ENCODE results near the gene SLC7A9.
"Not testable (repeated sequence)": the region's sequence is repeated elsewhere in the genome, so short reads cannot be mapped to it uniquely, and the experiment has no call there.

The SLC7A9 gene

GRCh38 chr19:32863301-32863700 lies 6.3 kb downstream of the SLC7A9 start:
- no peak for DNase-seq

GRCh38 chr19:32862741-32863140 lies 6.8 kb downstream of the SLC7A9 start:
- DNase-seq, result no peak

- no peak for DNase-seq
Observed at GRCh38 chr19:32862173-32862572, 7.4 kb downstream of the SLC7A9 start.

- no peak for DNase-seq
Observed at GRCh38 chr19:32861596-32861995, 8.0 kb downstream of the SLC7A9 start.

- DNase-seq, result no peak
Observed at GRCh38 chr19:32859591-32859990, 10.0 kb downstream of the SLC7A9 start.

- DNase-seq, result no peak
Observed at GRCh38 chr19:32858559-32858958, 11.0 kb downstream of the SLC7A9 start.

GRCh38 chr19:32858155-32858554 lies 11.4 kb downstream of the SLC7A9 start:
- DNase-seq, result no peak

GRCh38 chr19:32857584-32857983 lies 12.0 kb downstream of the SLC7A9 start:
- no peak for DNase-seq

- DNase-seq, result not testable (repeated sequence)
Observed at GRCh38 chr19:32856818-32857217, 12.7 kb downstream of the SLC7A9 start.

- DNase-seq, result no peak
Observed at GRCh38 chr19:32852216-32852615, 17.4 kb downstream of the SLC7A9 start.

- DNase-seq, result not testable (repeated sequence)
Observed at GRCh38 chr19:32848035-32848434, 21.5 kb downstream of the SLC7A9 start.

GRCh38 chr19:32843716-32844245 lies 25.8 kb downstream of the SLC7A9 start:
- no peak for DNase-seq

GRCh38 chr19:32842061-32842460 lies 27.5 kb downstream of the SLC7A9 start:
- DNase-seq, result no peak

- no peak for DNase-seq
Observed at GRCh38 chr19:32837531-32837930, 32.0 kb downstream of the SLC7A9 start.

GRCh38 chr19:32833388-32833787 lies 36.2 kb downstream of the SLC7A9 start:
- DNase-seq, result not testable (repeated sequence)

GRCh38 chr19:32832825-32833224 lies 36.7 kb downstream of the SLC7A9 start:
- DNase-seq, result not testable (repeated sequence)

GRCh38 chr19:32832094-32832493 lies 37.5 kb downstream of the SLC7A9 start:
- not testable (repeated sequence) for DNase-seq

- DNase-seq, result no peak
Observed at GRCh38 chr19:32831611-32832010, 38.0 kb downstream of the SLC7A9 start.

- DNase-seq, result no peak
Observed at GRCh38 chr19:32830231-32831014, 39.1 kb downstream of the SLC7A9 start.

GRCh38 chr19:32829345-32829896 lies 40.1 kb downstream of the SLC7A9 start:
- no peak for DNase-seq

- DNase-seq, result no peak
Observed at GRCh38 chr19:32828643-32829344, 40.8 kb downstream of the SLC7A9 start.

GRCh38 chr19:32828139-32828538 lies 41.4 kb downstream of the SLC7A9 start:
- DNase-seq, result no peak

GRCh38 chr19:32824916-32825608 lies 44.5 kb downstream of the SLC7A9 start:
- no peak for DNase-seq

Measured in NCI-H1105 treated with DMSO at 0.1 percent for 48 hours (cell line).